Ectodermal cell (in vitro differentiated cells): ENCODE data around the gene SPAAR.

ENCODE experiments used
- H3K27ac ChIP-seq: 2 replicates; pipeline ENCODE4 v1.7.0; 2013; ENCODE audit warnings: mild to moderate bottlenecking, low read depth, low read length; ENCODE audit not compliant: insufficient read depth, poor library complexity, severe bottlenecking
- H3K27me3 ChIP-seq: 2 replicates; pipeline ENCODE4 v1.7.0; 2013; ENCODE audit warnings: mild to moderate bottlenecking, low read length; ENCODE audit not compliant: insufficient read depth, control insufficient read depth, poor library complexity, severe bottlenecking
- H3K36me3 ChIP-seq: one replicate; pipeline ENCODE4 v1.7.0; 2013; ENCODE audit warnings: low read length; ENCODE audit not compliant: control insufficient read depth, insufficient read depth
- H3K4me1 ChIP-seq: one replicate; pipeline ENCODE4 v1.7.0; 2013; ENCODE audit warnings: low read length; ENCODE audit not compliant: control insufficient read depth, insufficient read depth
- H3K4me3 ChIP-seq: 2 replicates; pipeline ENCODE4 v1.7.0; 2013; ENCODE audit warnings: low read depth, low read length, control low read depth; ENCODE audit not compliant: insufficient read depth
- H3K9me3 ChIP-seq: 2 replicates; pipeline ENCODE4 v1.7.0; 2013; ENCODE audit warnings: mild to moderate bottlenecking, low read length, moderate library complexity; ENCODE audit not compliant: control insufficient read depth
- WGBS, 2 experiments: methylation state at CpG; one replicate each; pipeline ENCODE4 v1.1.7; 2013; ENCODE audit warnings: missing lambda C conversion rate in 2 of 2; 5-methylcytosine and 5-hydroxymethylcytosine counted together

Gene SPAAR

DNA sequence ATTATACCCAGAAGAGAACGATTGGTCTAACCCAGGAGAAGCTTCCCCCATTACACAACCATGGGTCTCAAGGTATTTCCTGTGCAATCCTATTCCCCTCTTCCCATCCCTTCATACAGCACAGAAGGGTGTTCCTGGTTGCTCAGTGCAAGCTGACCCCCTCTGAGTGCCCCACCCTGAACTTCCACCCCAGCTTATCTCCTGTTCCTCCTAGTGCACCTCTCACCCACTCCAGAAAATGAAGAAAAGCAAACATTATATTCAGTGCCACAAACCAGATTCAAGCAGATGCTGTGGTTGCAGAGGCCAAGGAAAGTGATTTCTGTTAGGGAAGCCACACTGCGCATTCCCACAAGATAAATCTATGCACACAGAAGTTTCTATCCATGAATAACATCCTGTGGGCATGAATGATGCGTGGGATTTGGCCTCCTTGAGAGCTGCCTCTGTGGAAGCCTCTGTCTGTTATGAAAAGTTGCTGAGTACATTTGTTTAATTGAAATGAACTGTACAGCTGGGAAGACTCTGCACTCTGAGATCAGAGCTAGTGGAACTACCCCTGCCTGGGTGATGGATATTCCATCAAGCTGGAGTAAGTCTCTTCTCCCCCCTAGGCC lies 50.9 kb downstream of the SPAAR start:
- Histone ChIP-seq H3K9me3 (no peaks in the 10 kb centered on the region), H3K36me3 (no peaks in the 10 kb centered on the region), H3K4me3 (no peak overlapping the region), H3K27me3 (no peaks in the 10 kb centered on the region), H3K27ac (no peak overlapping the region), H3K4me1 (no peaks in the 10 kb centered on the region)
- WGBS, 2 experiments = 82 to 95% methylated on average over 3 of the region's 3 CpGs
